Measurements from ENCODE around the gene SORCS3. TPM values are rescaled to one million over a fixed set of nuclear protein-coding genes. Genes with fewer than 3 reads are reported as not detected.

SORCS3 gene
- total RNA-seq, 2 donors from 2014 or later = not detected

- Histone ChIP-seq H3K27ac (no peak overlapping the region), H3K4me1 (ENCODE audit: control insufficient read depth in 1 of 2, low read depth in 2 of 2) (no peaks in the 10 kb centered on the region), H3K27me3 (replicated peaks; ENCODE audit: insufficient read depth) (no peaks in the 10 kb centered on the region), H3K36me3 (no peaks in the 10 kb centered on the region), H3K4me3 (no peak overlapping the region), H3K9me3 (no peaks in the 10 kb centered on the region)
- DNase-seq (ENCODE audit: low spot score) (no peak), ATAC-seq (ENCODE audit: insufficient number of reproducible peaks, low FRiP score, low read depth) (no peak)
- TF ChIP-seq, protein P1, sequence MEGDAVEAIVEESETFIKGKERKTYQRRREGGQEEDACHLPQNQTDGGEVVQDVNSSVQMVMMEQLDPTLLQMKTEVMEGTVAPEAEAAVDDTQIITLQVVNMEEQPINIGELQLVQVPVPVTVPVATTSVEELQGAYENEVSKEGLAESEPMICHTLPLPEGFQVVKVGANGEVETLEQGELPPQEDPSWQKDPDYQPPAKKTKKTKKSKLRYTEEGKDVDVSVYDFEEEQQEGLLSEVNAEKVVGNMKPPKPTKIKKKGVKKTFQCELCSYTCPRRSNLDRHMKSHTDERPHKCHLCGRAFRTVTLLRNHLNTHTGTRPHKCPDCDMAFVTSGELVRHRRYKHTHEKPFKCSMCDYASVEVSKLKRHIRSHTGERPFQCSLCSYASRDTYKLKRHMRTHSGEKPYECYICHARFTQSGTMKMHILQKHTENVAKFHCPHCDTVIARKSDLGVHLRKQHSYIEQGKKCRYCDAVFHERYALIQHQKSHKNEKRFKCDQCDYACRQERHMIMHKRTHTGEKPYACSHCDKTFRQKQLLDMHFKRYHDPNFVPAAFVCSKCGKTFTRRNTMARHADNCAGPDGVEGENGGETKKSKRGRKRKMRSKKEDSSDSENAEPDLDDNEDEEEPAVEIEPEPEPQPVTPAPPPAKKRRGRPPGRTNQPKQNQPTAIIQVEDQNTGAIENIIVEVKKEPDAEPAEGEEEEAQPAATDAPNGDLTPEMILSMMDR (IDR thresholded peaks at IDR 0.05) = no peak
These were observed 520.1 kb downstream of the SORCS3 start for GRCh38 chr10:105161149-105161548.

DNA sequence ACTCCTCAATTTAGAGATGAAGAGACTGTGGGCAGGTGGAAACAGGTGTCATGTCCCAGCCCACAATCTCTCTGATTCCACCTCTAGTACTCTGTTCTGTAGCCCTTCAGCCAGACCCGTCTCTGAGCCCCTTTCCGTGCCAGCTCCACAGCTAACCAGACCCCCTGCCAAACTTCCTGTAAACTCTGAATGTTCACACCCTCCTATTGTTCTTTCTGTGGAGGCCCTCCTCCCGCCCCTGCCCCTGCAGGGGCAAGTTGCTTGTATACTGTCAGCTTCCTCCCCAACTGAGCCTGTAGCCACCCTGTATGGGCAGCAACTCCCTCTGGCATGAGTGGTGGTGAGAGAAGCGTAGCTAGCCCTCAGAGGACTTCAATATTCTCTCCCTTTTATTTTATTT lies 520.7 kb downstream of the SORCS3 start:
- Histone ChIP-seq H3K36me3 (no peaks in the 10 kb centered on the region), H3K9me3 (no peaks in the 10 kb centered on the region), H3K27ac (no peak overlapping the region), H3K4me3 (no peak overlapping the region), H3K27me3 (replicated peaks; ENCODE audit: insufficient read depth) (no peaks in the 10 kb centered on the region), H3K4me1 (ENCODE audit: control insufficient read depth in 1 of 2, low read depth in 2 of 2) (no peaks in the 10 kb centered on the region)
- TF ChIP-seq, protein P1 (IDR thresholded peaks at IDR 0.05) = no peak
- DNase-seq (ENCODE audit: low spot score) = no peak
- no peak for ATAC-seq (ENCODE audit: insufficient number of reproducible peaks, low FRiP score, low read depth)

DNA sequence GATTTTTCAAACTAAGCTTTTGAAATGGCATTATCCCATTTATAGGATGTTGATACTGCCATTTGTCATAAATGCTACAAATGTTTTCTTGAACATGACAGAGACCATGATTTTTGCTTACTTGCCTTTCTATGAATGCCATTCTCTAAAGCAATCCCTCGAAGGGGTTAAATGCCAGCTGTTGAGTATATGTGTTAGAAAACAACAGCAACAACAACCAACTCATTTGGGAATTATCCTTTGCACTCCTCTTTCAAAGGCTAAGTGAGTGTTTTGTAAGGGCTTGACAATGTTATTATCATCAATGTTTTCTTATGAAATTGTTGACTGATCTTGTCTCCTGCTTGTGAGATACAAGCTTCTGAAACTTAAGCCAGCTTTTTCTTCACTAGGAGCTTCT lies 529.4 kb downstream of the SORCS3 start:
- ATAC-seq (ENCODE audit: insufficient number of reproducible peaks, low FRiP score, low read depth) (no peak), DNase-seq (ENCODE audit: low spot score) (no peak)
- Histone ChIP-seq H3K27me3 (replicated peaks; ENCODE audit: insufficient read depth) (no peaks in the 10 kb centered on the region), H3K4me1 (ENCODE audit: control insufficient read depth in 1 of 2, low read depth in 2 of 2) (no peaks in the 10 kb centered on the region), H3K9me3 (no peaks in the 10 kb centered on the region), H3K27ac (no peak overlapping the region), H3K36me3 (no peaks in the 10 kb centered on the region), H3K4me3 (no peak overlapping the region)
- TF ChIP-seq, protein P1 (IDR thresholded peaks at IDR 0.05) = no peak

DNA sequence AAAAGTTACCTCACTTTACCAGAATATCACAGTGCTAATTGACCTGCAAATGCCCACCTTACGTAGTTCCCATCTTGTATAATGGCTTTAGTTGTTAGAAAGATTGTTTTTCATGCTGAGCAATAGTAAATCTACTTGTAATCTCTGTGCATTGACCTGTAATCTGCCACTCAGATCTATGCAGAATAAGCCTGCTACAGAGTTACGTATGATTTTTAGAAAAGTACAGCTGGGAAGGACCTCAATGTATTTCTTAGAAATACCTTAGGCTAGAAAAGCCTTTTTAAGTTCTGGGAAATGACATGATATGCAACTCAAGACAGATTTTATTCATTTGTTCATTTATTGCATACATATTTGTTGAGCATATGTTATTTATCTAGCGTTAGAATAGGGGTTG lies 530.9 kb downstream of the SORCS3 start:
- Histone ChIP-seq H3K27me3 (replicated peaks; ENCODE audit: insufficient read depth) (no peaks in the 10 kb centered on the region), H3K4me1 (ENCODE audit: control insufficient read depth in 1 of 2, low read depth in 2 of 2) (no peaks in the 10 kb centered on the region), H3K9me3 (no peaks in the 10 kb centered on the region), H3K27ac (no peak overlapping the region), H3K36me3 (no peaks in the 10 kb centered on the region), H3K4me3 (no peak overlapping the region)
- ATAC-seq (ENCODE audit: insufficient number of reproducible peaks, low FRiP score, low read depth) (no peak), DNase-seq (ENCODE audit: low spot score) (no peak)
- TF ChIP-seq, protein P1 (IDR thresholded peaks at IDR 0.05) = no peak

DNA sequence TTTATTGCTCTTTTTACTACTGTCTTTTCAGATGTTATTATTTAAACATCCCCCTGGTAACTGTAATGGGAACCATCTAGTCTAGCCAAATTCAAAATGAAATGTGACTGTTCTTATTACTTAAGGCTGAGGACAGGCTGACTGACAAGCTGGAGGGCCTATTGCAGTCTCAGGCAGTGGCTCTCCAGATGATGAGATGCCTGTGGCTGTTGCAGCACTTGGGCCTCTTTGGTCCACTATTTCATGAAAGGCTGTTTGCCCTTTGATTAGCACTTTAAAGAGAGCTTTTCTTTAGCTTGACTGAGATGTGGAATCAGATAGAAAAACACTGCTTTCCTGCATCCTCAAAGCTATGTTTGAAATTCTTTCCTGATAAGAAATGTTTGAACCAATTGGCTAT lies 540.5 kb downstream of the SORCS3 start:
- H3K27me3 ChIP-seq (replicated peaks; ENCODE audit: insufficient read depth) = no peaks in the 10 kb centered on the region
- no peaks in the 10 kb centered on the region for H3K4me1 ChIP-seq (ENCODE audit: control insufficient read depth in 1 of 2, low read depth in 2 of 2)
- ATAC-seq (ENCODE audit: insufficient number of reproducible peaks, low FRiP score, low read depth) = no peak
- no peaks in the 10 kb centered on the region for H3K9me3 ChIP-seq
- H3K4me3 ChIP-seq = no peak overlapping the region
- no peak overlapping the region for H3K27ac ChIP-seq
- no peak for DNase-seq (ENCODE audit: low spot score)
- H3K36me3 ChIP-seq = no peaks in the 10 kb centered on the region
- TF ChIP-seq, protein P1 (IDR thresholded peaks at IDR 0.05) = no peak

Data from thoracic aorta (tissue), 2 donors.